Measurements from ENCODE around the gene NSFL1C. TPM values are rescaled to one million over a fixed set of nuclear protein-coding genes. Genes with fewer than 3 reads are reported as not detected.

NSFL1C gene
- total RNA-seq, 2 donors from 2014 or later, result 67.4 to 76.0 TPM

DNA sequence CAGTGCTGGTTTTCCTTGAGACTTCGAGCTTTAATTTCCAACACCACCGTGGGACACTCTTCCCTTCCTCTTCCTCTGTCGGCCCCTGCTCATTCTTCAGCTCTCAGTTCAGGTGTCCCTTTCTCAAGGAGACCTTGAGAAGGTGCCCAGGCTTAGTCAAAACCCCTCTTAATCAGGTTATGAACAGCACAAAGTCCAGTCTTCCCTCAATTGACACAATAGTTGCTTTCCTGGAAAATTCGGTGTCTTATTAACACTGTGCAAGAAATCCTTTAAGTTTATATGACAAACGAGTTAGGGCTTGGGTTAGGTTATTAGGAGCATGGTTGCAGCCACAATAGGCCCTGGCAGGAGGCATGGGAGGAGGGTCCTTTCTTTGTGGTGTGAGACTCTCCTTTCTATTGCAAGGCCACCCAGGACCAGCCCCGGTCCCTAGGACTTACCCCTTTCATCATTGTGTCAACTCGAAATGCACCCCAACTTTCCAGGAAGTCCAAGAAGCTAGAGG, 1.5 kb upstream of the NSFL1C start:
- peak overlapping the region in 1 of 2 donors; percentile 90 for H3K9ac ChIP-seq (ENCODE audit: low read depth in 2 of 2, low read length in 2 of 2)
- DNase-seq, result no peak
- H3K36me3 ChIP-seq, result no peaks in the 10 kb centered on the region
- no peaks in the 10 kb centered on the region for H3K9me3 ChIP-seq
- no peak for TF ChIP-seq CTCF (IDR thresholded peaks at IDR 0.05)
- no peaks in the 10 kb centered on the region for H3K27me3 ChIP-seq
- peak overlapping the region; percentile 92 for H3K27ac ChIP-seq
- H3K4me1 ChIP-seq, result peaks cover 27% of the 10 kb centered on the region
- H3K4me3 ChIP-seq, result peak overlapping the region; percentile 99
- intact Hi-C loops (cut with DNase I), result loop anchor here (5.0 to 10.0 kb wide), 3 partner anchors 73 to 1567 kb away; partner anchors contain the start of gene FKBP1A

DNA sequence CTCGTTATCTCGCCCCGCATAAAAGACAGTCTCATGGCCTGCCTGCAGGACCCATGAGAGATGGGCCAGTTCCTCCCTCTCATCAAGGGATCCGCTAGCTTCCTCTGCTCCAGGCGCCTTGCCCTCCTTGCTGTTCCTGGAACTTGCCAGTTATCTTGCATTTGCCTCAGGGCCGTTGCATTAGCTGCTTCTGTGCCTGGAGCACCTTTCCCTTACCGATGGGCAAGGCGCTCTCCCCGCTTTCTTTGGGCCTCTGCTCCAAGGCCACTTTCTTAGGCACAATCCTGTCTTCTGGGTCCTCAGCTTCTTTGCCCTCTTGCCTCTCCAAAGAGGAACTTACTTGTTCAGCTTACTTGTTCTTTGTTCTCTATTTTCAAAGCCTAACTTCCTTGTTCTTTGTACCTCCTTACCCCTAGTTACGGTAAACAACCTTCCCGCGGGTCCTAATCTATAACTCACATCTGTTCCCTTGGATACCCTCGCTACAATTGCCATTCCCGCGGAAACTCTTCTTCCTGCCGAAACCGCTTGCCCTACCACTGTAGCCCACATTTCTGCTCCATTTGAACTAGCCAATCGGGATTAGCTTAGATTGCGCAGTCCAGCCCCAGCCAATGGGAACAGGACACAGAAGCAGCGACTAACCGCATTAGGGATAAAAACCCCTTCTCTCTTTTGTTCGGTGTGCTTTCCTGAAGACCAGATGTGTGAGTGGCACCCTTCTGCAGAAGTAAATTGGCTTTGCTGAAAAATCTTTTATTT, 887 bp upstream of the NSFL1C start:
- Histone ChIP-seq H3K27me3 (no peaks in the 10 kb centered on the region), H3K9ac (ENCODE audit: low read depth in 2 of 2, low read length in 2 of 2) (peak overlapping the region in 1 of 2 donors; percentile 90), H3K4me1 (peaks cover 27% of the 10 kb centered on the region), H3K36me3 (no peaks in the 10 kb centered on the region), H3K9me3 (no peaks in the 10 kb centered on the region), H3K27ac (peak overlapping the region; percentile 92), H3K4me3 (peak overlapping the region; percentile 99)
- DNase-seq, result peak; percentile 66
- intact Hi-C loops (cut with DNase I), result loop anchor here (5.0 to 10.0 kb wide), 3 partner anchors 73 to 1567 kb away; partner anchors contain the start of gene FKBP1A
- no peak for TF ChIP-seq CTCF (IDR thresholded peaks at IDR 0.05)

GRCh38 chr20:1467082-1467354, 369 bp upstream of the NSFL1C start:
- peak overlapping the region in 1 of 2 donors; percentile 90 for H3K9ac ChIP-seq (ENCODE audit: low read depth in 2 of 2, low read length in 2 of 2)
- H3K4me3 ChIP-seq, result peak overlapping the region; percentile 99
- peak overlapping the region; percentile 92 for H3K27ac ChIP-seq
- TF ChIP-seq CTCF (IDR thresholded peaks at IDR 0.05), result peak; percentile 7
- H3K27me3 ChIP-seq, result no peaks in the 10 kb centered on the region
- no peaks in the 10 kb centered on the region for H3K36me3 ChIP-seq
- H3K4me1 ChIP-seq, result peaks cover 27% of the 10 kb centered on the region
- intact Hi-C loops (cut with DNase I), result loop anchor here (5.0 to 10.0 kb wide), 3 partner anchors 72 to 1568 kb away; partner anchors contain the start of gene FKBP1A
- no peaks in the 10 kb centered on the region for H3K9me3 ChIP-seq
- DNase-seq, result no peak

- Histone ChIP-seq H3K36me3 (peaks cover 3% of the 10 kb centered on the region), H3K9ac (ENCODE audit: low read depth in 2 of 2, low read length in 2 of 2) (peak overlapping the region in 1 of 2 donors; percentile 73), H3K4me1 (peaks cover 26% of the 10 kb centered on the region), H3K27ac (peak overlapping the region; percentile 92), H3K4me3 (peak overlapping the region; percentile 99), H3K9me3 (no peaks in the 10 kb centered on the region), H3K27me3 (no peaks in the 10 kb centered on the region)
- no peak for DNase-seq
- no peak for TF ChIP-seq CTCF (IDR thresholded peaks at IDR 0.05)
- intact Hi-C loops (cut with DNase I), result loop anchor here (5.0 to 10.0 kb wide), 3 partner anchors 71 to 1569 kb away; partner anchors contain the start of gene FKBP1A
Measured at GRCh38 chr20:1465470-1466210, 1.0 kb downstream of the NSFL1C start.

DNA sequence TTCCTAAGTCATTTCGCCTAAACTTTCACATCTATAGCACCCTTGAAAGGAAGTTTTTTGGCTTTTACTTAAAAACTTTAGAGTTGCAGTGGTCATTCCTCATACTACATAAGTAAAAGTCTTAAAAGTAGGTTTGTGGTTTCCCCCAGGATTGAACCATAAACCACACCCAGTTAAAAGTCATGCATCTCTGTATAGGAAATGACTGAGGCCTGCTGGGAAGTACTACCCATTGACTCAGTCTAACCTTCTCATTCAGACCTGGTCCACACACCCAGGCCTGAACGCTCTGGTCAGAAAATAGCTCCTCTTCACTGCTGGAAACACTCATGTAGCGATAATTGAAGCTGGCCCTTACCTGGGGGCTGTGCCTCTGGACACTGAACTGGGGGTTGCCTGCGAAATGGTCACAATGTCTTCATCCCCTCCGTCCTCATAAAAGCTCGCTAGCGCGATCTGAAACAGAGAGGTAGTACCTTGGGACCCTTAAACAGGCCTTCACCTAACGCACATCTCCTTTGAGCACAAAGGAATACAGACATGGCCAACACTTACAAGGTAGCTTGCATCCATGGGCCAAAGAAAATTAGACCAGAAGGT, 2.6 kb downstream of the NSFL1C start:
- peaks cover 10% of the 10 kb centered on the region for H3K36me3 ChIP-seq
- peaks cover 19% of the 10 kb centered on the region for H3K4me1 ChIP-seq
- no peak overlapping the region for H3K4me3 ChIP-seq
- no peaks in the 10 kb centered on the region for H3K27me3 ChIP-seq
- H3K9ac ChIP-seq (ENCODE audit: low read depth in 2 of 2, low read length in 2 of 2), result no peak overlapping the region
- intact Hi-C loops (cut with DNase I), result loop anchor here (10.0 kb wide), 2 partner anchors 69 to 1571 kb away; partner anchors contain the start of gene FKBP1A
- no peak overlapping the region for H3K27ac ChIP-seq
- no peak for DNase-seq
- no peaks in the 10 kb centered on the region for H3K9me3 ChIP-seq
- TF ChIP-seq CTCF (IDR thresholded peaks at IDR 0.05), result no peak
